ENCODE measurements around the gene PPP1R16B. TPM values are rescaled to one million over a fixed set of nuclear protein-coding genes. Genes with fewer than 3 reads are reported as not detected.

The PPP1R16B gene
- total and polyA plus RNA-seq, 2 of the 8 experiments (the other 6 are each of a cell fraction or from before 2014, with no cell fraction given): 2.6 to 8.9 TPM

DNA sequence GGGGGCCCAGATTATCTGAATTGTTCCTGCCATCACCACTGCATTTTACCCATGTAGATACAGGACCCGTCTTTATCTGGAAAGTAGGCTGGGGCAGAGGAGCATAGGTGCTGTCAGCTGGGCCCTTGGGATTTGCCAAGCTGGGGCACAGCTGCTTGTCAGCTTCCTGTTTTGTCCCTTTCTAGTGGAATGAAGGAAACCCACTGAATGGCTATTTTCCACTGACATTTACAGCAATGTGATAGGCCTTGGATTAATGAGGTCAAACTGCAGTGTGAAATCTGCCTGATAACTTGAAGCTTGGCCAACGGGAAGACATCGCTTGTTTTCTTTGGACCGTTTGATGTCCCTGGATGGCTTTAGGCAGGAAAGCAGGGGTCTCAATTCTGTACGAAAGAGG lies 6.7 kb downstream of the PPP1R16B start:
- Histone ChIP-seq H3K27me3 (replicated peaks in 1 of 4; ENCODE audit: control insufficient read depth in 3 of 4, extremely low read depth in 1 of 4, insufficient read depth in 3 of 4, low read length in 3 of 4) (peaks cover 4 to 12% (median 11%) of the 10 kb centered on the region in 4 experiments; a peak in 6 of 7 replicates), H3K27ac (ENCODE audit: low read depth, low read length) (no peak overlapping the region), H4K5ac (ENCODE audit: insufficient read length, low read depth, low read length) (no peak overlapping the region), H3K18ac (ENCODE audit: extremely low read depth, low read length) (no peak overlapping the region), H3K36me3 (ENCODE audit: control insufficient read depth in 2 of 4, insufficient read depth in 4 of 4, low read length in 3 of 4) (no peaks in the 10 kb centered on the region), H2BK5ac (ENCODE audit: low read depth, low read length) (no peak overlapping the region), H3K23me2 (ENCODE audit: low read depth, low read length) (peaks cover 1% of the 10 kb centered on the region; the same call in 1 of the 2 replicates), H3K9me3 (ENCODE audit: insufficient read depth in 2 of 2, low read depth in 1 of 2, low read length in 1 of 2) (no peaks in the 10 kb centered on the region), H3K14ac (ENCODE audit: insufficient read length) (no peak overlapping the region), H3K23ac (ENCODE audit: insufficient read length) (no peak overlapping the region), H3K56ac (replicated peaks; ENCODE audit: insufficient read length, low read depth, low read length) (no peak overlapping the region), H2AFZ (ENCODE audit: low read length) (no peak overlapping the region), H3K79me1 (ENCODE audit: low read depth, low read length) (no peaks in the 10 kb centered on the region; the same call in 1 of the 2 replicates), H3K4me3 (ENCODE audit: extremely low read depth in 1 of 4, insufficient read depth in 2 of 4, low read depth in 3 of 4, low read length in 4 of 4) (no peak overlapping the region), H4K91ac (replicated peaks; ENCODE audit: insufficient read length, low read length) (no peak overlapping the region), H2BK20ac (ENCODE audit: low read length) (no peak overlapping the region), H4K8ac (ENCODE audit: extremely low read depth, insufficient read depth, low read length) (no peak overlapping the region), H3K79me2 (ENCODE audit: control insufficient read depth in 1 of 2, insufficient read depth in 2 of 2, low read length in 2 of 2) (no peaks in the 10 kb centered on the region), H2AK5ac (ENCODE audit: low read depth, low read length) (no peak overlapping the region), H3K9ac (replicated peaks in 1 of 4; ENCODE audit: extremely low read depth in 1 of 4, low read depth in 3 of 4, low read length in 3 of 4) (no peak overlapping the region), H2BK12ac (ENCODE audit: low read depth, low read length) (no peak overlapping the region), H3K4ac (replicated peaks; ENCODE audit: insufficient read length, low read depth, low read length) (no peak overlapping the region), H3K4me1 (replicated peaks in 1 of 4; ENCODE audit: control insufficient read depth in 3 of 4, insufficient read depth in 4 of 4, low read length in 3 of 4) (peaks cover under 1 to 13% (median 7%) of the 10 kb centered on the region in 4 experiments), H2BK120ac (replicated peaks; ENCODE audit: low read depth, low read length) (no peak overlapping the region), H2BK15ac (ENCODE audit: low read length) (no peak overlapping the region), H4K20me1 (replicated peaks in 1 of 2; ENCODE audit: control insufficient read depth in 1 of 2, insufficient read depth in 2 of 2, low read length in 2 of 2) (peaks cover 0 to 2% of the 10 kb centered on the region in 2 experiments), H3K4me2 (ENCODE audit: insufficient read depth in 1 of 2, low read depth in 2 of 2, low read length in 2 of 2) (no peak overlapping the region)
- WGBS, 2 experiments (ENCODE audit: extremely low coverage in 1 of 2, insufficient coverage in 1 of 2, insufficient read length in 1 of 2, insufficient replicate concordance in 2 of 2, low coverage in 1 of 2, low lambda C conversion rate in 2 of 2, missing lambda C conversion rate in 1 of 2): 84% methylated on average over 5 of the region's 5 CpGs; no CpG with 5 or more reads in 1 of the 2 experiments
- ChIA-PET POLR2A (ENCODE audit: partially characterized antibody) (interaction anchor here (0.6 to 1.7 kb wide), 3 partner anchors 14 to 63 kb away, joined by 3 to 4 read pairs (median 3); partner anchors contain the start of gene ACTR5), CTCF (ENCODE audit: partially characterized antibody) (interaction anchor here (0.6 to 2.2 kb wide), 4 partner anchors 46 to 87 kb away, joined by 3 to 7 read pairs (median 4); no protein-coding TSS in a partner anchor)
- no peak for FAIRE-seq
- no peak for DNase-seq (ENCODE audit: low read depth in 1 of 2, low spot score in 2 of 2)
- TF ChIP-seq JUN (IDR thresholded peaks at IDR 0.05; ENCODE audit: low read depth, low read length) (no peak), GTF2F1 (IDR thresholded peaks at IDR 0.05; ENCODE audit: borderline replicate concordance, low read depth, low read length) (no peak), KDM4A (IDR thresholded peaks at IDR 0.05; ENCODE audit: low read depth, low read length, severe bottlenecking) (no peak), HDAC6 (IDR thresholded peaks at IDR 0.05; ENCODE audit: low read depth, low read length) (no peak), POLR2A (IDR thresholded peaks at IDR 0.05; ENCODE audit: control extremely low read depth in 1 of 2, low read depth in 2 of 2, low read length in 2 of 2) (no peak), CTBP2 (IDR thresholded peaks at IDR 0.05; ENCODE audit: borderline replicate concordance, insufficient read depth, insufficient read length, low read length) (no peak), SAP30 (IDR thresholded peaks at IDR 0.05; ENCODE audit: insufficient read depth, insufficient replicate concordance, low read length) (no peak), CHD2 (IDR thresholded peaks at IDR 0.05; ENCODE audit: low read length) (no peak)
- TF ChIP-seq, protein P1, sequence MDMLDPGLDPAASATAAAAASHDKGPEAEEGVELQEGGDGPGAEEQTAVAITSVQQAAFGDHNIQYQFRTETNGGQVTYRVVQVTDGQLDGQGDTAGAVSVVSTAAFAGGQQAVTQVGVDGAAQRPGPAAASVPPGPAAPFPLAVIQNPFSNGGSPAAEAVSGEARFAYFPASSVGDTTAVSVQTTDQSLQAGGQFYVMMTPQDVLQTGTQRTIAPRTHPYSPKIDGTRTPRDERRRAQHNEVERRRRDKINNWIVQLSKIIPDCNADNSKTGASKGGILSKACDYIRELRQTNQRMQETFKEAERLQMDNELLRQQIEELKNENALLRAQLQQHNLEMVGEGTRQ (IDR thresholded peaks at IDR 0.05; ENCODE audit: low read length): no peak
- TF ChIP-seq, protein P2, sequence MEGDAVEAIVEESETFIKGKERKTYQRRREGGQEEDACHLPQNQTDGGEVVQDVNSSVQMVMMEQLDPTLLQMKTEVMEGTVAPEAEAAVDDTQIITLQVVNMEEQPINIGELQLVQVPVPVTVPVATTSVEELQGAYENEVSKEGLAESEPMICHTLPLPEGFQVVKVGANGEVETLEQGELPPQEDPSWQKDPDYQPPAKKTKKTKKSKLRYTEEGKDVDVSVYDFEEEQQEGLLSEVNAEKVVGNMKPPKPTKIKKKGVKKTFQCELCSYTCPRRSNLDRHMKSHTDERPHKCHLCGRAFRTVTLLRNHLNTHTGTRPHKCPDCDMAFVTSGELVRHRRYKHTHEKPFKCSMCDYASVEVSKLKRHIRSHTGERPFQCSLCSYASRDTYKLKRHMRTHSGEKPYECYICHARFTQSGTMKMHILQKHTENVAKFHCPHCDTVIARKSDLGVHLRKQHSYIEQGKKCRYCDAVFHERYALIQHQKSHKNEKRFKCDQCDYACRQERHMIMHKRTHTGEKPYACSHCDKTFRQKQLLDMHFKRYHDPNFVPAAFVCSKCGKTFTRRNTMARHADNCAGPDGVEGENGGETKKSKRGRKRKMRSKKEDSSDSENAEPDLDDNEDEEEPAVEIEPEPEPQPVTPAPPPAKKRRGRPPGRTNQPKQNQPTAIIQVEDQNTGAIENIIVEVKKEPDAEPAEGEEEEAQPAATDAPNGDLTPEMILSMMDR (IDR thresholded peaks at IDR 0.05; ENCODE audit: control extremely low read depth in 1 of 3, insufficient read depth in 1 of 3, low read depth in 1 of 3, low read length in 3 of 3): no peak
